ENCODE data around the gene ASTL. TPM values are rescaled to one million over a fixed set of nuclear protein-coding genes. Genes with fewer than 3 reads are reported as not detected.

ASTL gene
- total RNA-seq, 1 donor from 2014 or later, result 2.4 TPM

GRCh38 chr2:96083989-96084857, 54.1 kb downstream of the ASTL start:
- H3K36me3 Mint-ChIP-seq (ENCODE audit: low read depth), result no peaks in the 10 kb centered on the region
- no peak overlapping the region for H3K4me3 Mint-ChIP-seq
- peaks cover 3% of the 10 kb centered on the region for H3K4me1 Mint-ChIP-seq
- intact Hi-C loops (cut with micrococcal nuclease), result no loop called here
- DNase-seq, result no peak
- no peaks in the 10 kb centered on the region for H3K9me3 Mint-ChIP-seq
- no peak overlapping the region for H3K27ac Mint-ChIP-seq
- H3K27me3 Mint-ChIP-seq, result peaks cover 21% of the 10 kb centered on the region

- no peak overlapping the region for H3K4me3 Mint-ChIP-seq
- H3K27ac Mint-ChIP-seq, result no peak overlapping the region
- H3K36me3 Mint-ChIP-seq (ENCODE audit: low read depth), result no peaks in the 10 kb centered on the region
- no peaks in the 10 kb centered on the region for H3K9me3 Mint-ChIP-seq
- DNase-seq, result no peak
- intact Hi-C loops (cut with micrococcal nuclease), result no loop called here
- peaks cover 26% of the 10 kb centered on the region for H3K27me3 Mint-ChIP-seq
- H3K4me1 Mint-ChIP-seq, result peaks cover 3% of the 10 kb centered on the region
Observed at GRCh38 chr2:96083064-96083939, 55.0 kb downstream of the ASTL start.

GRCh38 chr2:96082211-96083063, 55.9 kb downstream of the ASTL start:
- intact Hi-C loops (cut with micrococcal nuclease), result no loop called here
- Mint-ChIP-seq H3K36me3 (ENCODE audit: low read depth) (no peaks in the 10 kb centered on the region), H3K9me3 (no peaks in the 10 kb centered on the region), H3K4me1 (peaks cover 3% of the 10 kb centered on the region), H3K27ac (no peak overlapping the region), H3K27me3 (peaks cover 32% of the 10 kb centered on the region), H3K4me3 (no peak overlapping the region)
- no peak for DNase-seq

- no peaks in the 10 kb centered on the region for H3K9me3 Mint-ChIP-seq
- H3K4me1 Mint-ChIP-seq, result no peaks in the 10 kb centered on the region
- no peak for DNase-seq
- no peak overlapping the region for H3K27ac Mint-ChIP-seq
- intact Hi-C loops (cut with micrococcal nuclease), result no loop called here
- no peaks in the 10 kb centered on the region for H3K36me3 Mint-ChIP-seq (ENCODE audit: low read depth)
- H3K4me3 Mint-ChIP-seq, result no peak overlapping the region
- H3K27me3 Mint-ChIP-seq, result peaks cover 29% of the 10 kb centered on the region
Observed at GRCh38 chr2:96081042-96081441, 57.3 kb downstream of the ASTL start.

GRCh38 chr2:96075199-96075771, 63.0 kb downstream of the ASTL start:
- Mint-ChIP-seq H3K27me3 (peaks cover 26% of the 10 kb centered on the region), H3K4me3 (no peak overlapping the region), H3K9me3 (no peaks in the 10 kb centered on the region), H3K27ac (no peak overlapping the region), H3K4me1 (no peaks in the 10 kb centered on the region), H3K36me3 (ENCODE audit: low read depth) (no peaks in the 10 kb centered on the region)
- no peak for DNase-seq
- intact Hi-C loops (cut with micrococcal nuclease), result no loop called here

- H3K4me3 Mint-ChIP-seq, result no peak overlapping the region
- no peak overlapping the region for H3K27ac Mint-ChIP-seq
- no peaks in the 10 kb centered on the region for H3K36me3 Mint-ChIP-seq (ENCODE audit: low read depth)
- no peaks in the 10 kb centered on the region for H3K4me1 Mint-ChIP-seq
- intact Hi-C loops (cut with micrococcal nuclease), result no loop called here
- no peaks in the 10 kb centered on the region for H3K9me3 Mint-ChIP-seq
- no peak for DNase-seq
- peaks cover 20% of the 10 kb centered on the region for H3K27me3 Mint-ChIP-seq
Observed at GRCh38 chr2:96074156-96074555, 64.1 kb downstream of the ASTL start.

GRCh38 chr2:96073170-96073775, 65.0 kb downstream of the ASTL start:
- no peaks in the 10 kb centered on the region for H3K36me3 Mint-ChIP-seq (ENCODE audit: low read depth)
- peaks cover 15% of the 10 kb centered on the region for H3K27me3 Mint-ChIP-seq
- H3K27ac Mint-ChIP-seq, result no peak overlapping the region
- no peaks in the 10 kb centered on the region for H3K9me3 Mint-ChIP-seq
- no peaks in the 10 kb centered on the region for H3K4me1 Mint-ChIP-seq
- H3K4me3 Mint-ChIP-seq, result no peak overlapping the region
- intact Hi-C loops (cut with micrococcal nuclease), result no loop called here
- DNase-seq, result no peak

Other genes with a start within 250 kb of the ASTL start
- 55.6 and 59.7 TPM in 2 replicates for gene ANKRD36C, start 146.7 kb downstream of the ASTL start, total RNA-seq
- gene GPAT2, start 103.6 kb downstream of the ASTL start, total RNA-seq, result 20.4 and 22.6 TPM in 2 replicates
- gene ADRA2B, start 21.9 kb downstream of the ASTL start, total RNA-seq, result 0.21 TPM in 2 replicates
- 436 and 445 TPM in 2 replicates for gene DUSP2, start 6.9 kb upstream of the ASTL start, total RNA-seq
- gene STARD7, start 70.3 kb upstream of the ASTL start, total RNA-seq, result 212 and 217 TPM in 2 replicates
- gene TMEM127, start 127.5 kb upstream of the ASTL start, total RNA-seq, result 31.6 and 33.1 TPM in 2 replicates
- 105 and 110 TPM in 2 replicates for gene CIAO1, start 127.7 kb upstream of the ASTL start, total RNA-seq
- 197 and 203 TPM in 2 replicates for gene SNRNP200, start 167.0 kb upstream of the ASTL start, total RNA-seq
- 51.4 and 53.9 TPM in 2 replicates for gene ITPRIPL1, start 186.8 kb upstream of the ASTL start, total RNA-seq
- 59.0 and 62.2 TPM in 2 replicates for gene NCAPH, start 197.3 kb upstream of the ASTL start, total RNA-seq

All from activated CD4-positive, alpha-beta T cell treated with anti-CD3 and anti-CD28 coated beads, Interleukin-2, amount 10 ng/mL, durations not matched to agents 24 days and 14 days (primary cell).